IMR-90 (cell line): ENCODE data around the gene TGFB1. TPM values are rescaled to one million over a fixed set of nuclear protein-coding genes. Genes with fewer than 3 reads are reported as not detected.

Experiments used
- ATAC-seq: fragments of 200-7000 bp; cut with Tn5 transposase; 2 replicates; pipeline ENCODE4 v1.9.1; 2020; ENCODE audit warnings: low read depth, mild to moderate bottlenecking, moderate library complexity
- BruUV-seq: library from RNA; stranded (reverse); fragments of 400-500 nt; replicated peaks from 2 replicates; lab custom pipeline; 2021; lab: Mats Ljungman, UMichigan
- CTCF ChIA-PET: fragments of 300-600 bp; formaldehyde crosslinking; extraction: SDS; loops from one replicate; lab custom pipeline; 2021; ENCODE audit warnings: antibody characterized with exemption; lab: Yijun Ruan, JAX
- POLR2A ChIA-PET: fragments of 300-600 bp; sonication (Branson Sonifier 250); formaldehyde crosslinking; loops from one replicate; lab custom pipeline; 2022; ENCODE audit warnings: antibody characterized with exemption; ENCODE audit not compliant: unreplicated experiment; lab: Charles Lee
- DNase-seq: peaks from one replicate; pipeline ENCODE4 v3.0.0; 2013
- H2AFZ ChIP-seq: replicated peaks from 2 replicates; pipeline ENCODE3; 2013; ENCODE audit warnings: low read length, mild to moderate bottlenecking; ENCODE audit not compliant: poor library complexity
- H2AK5ac ChIP-seq: 2 replicates; pipeline ENCODE4 v1.6.1; 2013; ENCODE audit warnings: low read depth, low read length, inconsistent platforms
- H2AK9ac ChIP-seq: replicated peaks from 2 replicates; pipeline ENCODE3; 2013; ENCODE audit warnings: mild to moderate bottlenecking, low read depth, low read length, moderate library complexity; ENCODE audit not compliant: poor library complexity
- H2BK120ac ChIP-seq: 2 replicates; pipeline ENCODE4 v1.6.1; 2013; ENCODE audit warnings: low read depth, low read length, inconsistent platforms
- H2BK15ac ChIP-seq: 3 replicates; pipeline ENCODE4 v1.6.1; 2013; ENCODE audit warnings: low read depth, low read length, inconsistent platforms
- H2BK20ac ChIP-seq: 2 replicates; pipeline ENCODE4 v1.6.1; 2013; ENCODE audit warnings: low read depth, mild to moderate bottlenecking, inconsistent platforms, low read length, moderate library complexity
- H2BK5ac ChIP-seq: 2 replicates; pipeline ENCODE4 v1.6.1; 2013; ENCODE audit warnings: mild to moderate bottlenecking, low read depth, low read length, inconsistent platforms; ENCODE audit not compliant: poor library complexity, severe bottlenecking
- H3K14ac ChIP-seq: replicated peaks from 2 replicates; pipeline ENCODE4 v1.6.1; 2013; ENCODE audit warnings: low read depth, low read length, inconsistent platforms
- H3K18ac ChIP-seq: 2 replicates; pipeline ENCODE4 v1.6.1; 2013; ENCODE audit warnings: low read depth, low read length, control low read depth
- H3K23ac ChIP-seq: 2 replicates; pipeline ENCODE4 v1.6.1; 2013; ENCODE audit warnings: low read depth, low read length, inconsistent platforms
- H3K27ac ChIP-seq: 2 replicates; pipeline ENCODE4 v1.5.1; 2013; ENCODE audit warnings: mild to moderate bottlenecking, control low read depth, low read length; ENCODE audit not compliant: insufficient read depth
- H3K27me3 ChIP-seq: 2 replicates; pipeline ENCODE4 v1.6.1; 2013; ENCODE audit warnings: low read length; ENCODE audit not compliant: control insufficient read depth, insufficient read depth
- H3K36me3 ChIP-seq: 2 replicates; pipeline ENCODE4 v1.6.1; 2013; ENCODE audit warnings: low read length, mixed read lengths; ENCODE audit not compliant: control insufficient read depth, insufficient read depth
- H3K4ac ChIP-seq: 2 replicates; pipeline ENCODE4 v1.6.1; 2013; ENCODE audit warnings: low read depth, low read length, inconsistent platforms
- H3K4me1 ChIP-seq: 2 replicates; pipeline ENCODE4 v1.6.1; 2013; ENCODE audit warnings: low read length, mixed read lengths; ENCODE audit not compliant: control insufficient read depth, insufficient read depth
- H3K4me2 ChIP-seq: 2 replicates; pipeline ENCODE4 v1.6.1; 2013; ENCODE audit warnings: low read depth, mild to moderate bottlenecking, control low read depth, low read length, moderate library complexity
- H3K4me3 ChIP-seq: 2 replicates; pipeline ENCODE4 v1.5.1; 2013; ENCODE audit warnings: low read depth, mild to moderate bottlenecking, control low read depth, low read length, moderate library complexity; ENCODE audit not compliant: insufficient read depth
- H3K56ac ChIP-seq: 2 replicates; pipeline ENCODE4 v1.6.1; 2013; ENCODE audit warnings: low read length, inconsistent platforms; ENCODE audit not compliant: insufficient read depth; ENCODE audit errors: extremely low read depth
- H3K79me1 ChIP-seq, 2 experiments: 2 replicates each; pipeline ENCODE4 v1.6.1; 2013; ENCODE audit warnings: low read length in 2 of 2, inconsistent platforms in 1 of 2, low read depth in 1 of 2
- H3K9ac ChIP-seq: 2 replicates; pipeline ENCODE4 v1.6.1; 2013; ENCODE audit warnings: low read depth, low read length, control low read depth
- H3K9me1 ChIP-seq: 2 replicates; pipeline ENCODE4 v1.6.1; 2013; ENCODE audit warnings: low read length, inconsistent platforms; ENCODE audit not compliant: insufficient read depth
- H3K9me3 ChIP-seq: 2 replicates; pipeline ENCODE4 v1.6.1; 2013; ENCODE audit warnings: low read length; ENCODE audit not compliant: control insufficient read depth, insufficient read depth
- H4K20me1 ChIP-seq: 2 replicates; pipeline ENCODE4 v1.6.1; 2013; ENCODE audit warnings: low read length, inconsistent platforms; ENCODE audit not compliant: insufficient read depth
- H4K5ac ChIP-seq: 2 replicates; pipeline ENCODE4 v1.6.1; 2013; ENCODE audit warnings: mild to moderate bottlenecking, low read depth, low read length, control low read depth
- H4K8ac ChIP-seq, 2 experiments: 2 replicates each; pipeline ENCODE4 v1.6.1; 2013; ENCODE audit warnings: low read depth in 2 of 2, low read length in 2 of 2, control low read depth in 1 of 2, inconsistent platforms in 1 of 2
- H4K91ac ChIP-seq: 2 replicates; pipeline ENCODE4 v1.6.1; 2013; ENCODE audit warnings: low read depth, low read length, inconsistent platforms; ENCODE audit not compliant: insufficient read depth
- BHLHE40 ChIP-seq: fragments of 150-350 bp; IDR thresholded peaks from 2 replicates; pipeline ENCODE4 v1.6.1; 2016; ENCODE audit warnings: mild to moderate bottlenecking, low read depth, low read length
- CEBPB ChIP-seq: IDR thresholded peaks from 2 replicates; pipeline ENCODE4 v1.6.1; 2012; ENCODE audit warnings: low read depth, low read length, improper control_type of control experiment
- CHD1 ChIP-seq: IDR thresholded peaks from 2 replicates; pipeline ENCODE4 v1.6.1; 2012; ENCODE audit warnings: low read depth, low read length, improper control_type of control experiment
- CTCF ChIP-seq: conservative IDR thresholded peaks from 2 replicates; pipeline ENCODE4 v1.5.1; 2012; ENCODE audit warnings: mild to moderate bottlenecking, low read depth, low read length, improper control_type of control experiment
- FOS ChIP-seq: fragments of 150-350 bp; IDR thresholded peaks from 2 replicates; pipeline ENCODE4 v1.6.1; 2016; ENCODE audit warnings: low read depth, low read length
- MAFK ChIP-seq: IDR thresholded peaks from 2 replicates; pipeline ENCODE4 v1.6.1; 2012; ENCODE audit warnings: low read depth, low read length, improper control_type of control experiment
- MAZ ChIP-seq: IDR thresholded peaks from 2 replicates; pipeline ENCODE4 v1.6.1; 2012; ENCODE audit warnings: low read depth, mild to moderate bottlenecking, low read length, improper control_type of control experiment, moderate library complexity, borderline replicate concordance
- MXI1 ChIP-seq: IDR thresholded peaks from 2 replicates; pipeline ENCODE4 v1.6.1; 2012; ENCODE audit warnings: low read depth, mild to moderate bottlenecking, low read length, moderate library complexity, borderline replicate concordance
- POLR2A ChIP-seq: IDR thresholded peaks from 2 replicates; pipeline ENCODE4 v1.6.1; 2012; ENCODE audit warnings: mild to moderate bottlenecking, low read depth, low read length
- RAD21 ChIP-seq: IDR thresholded peaks from 2 replicates; pipeline ENCODE4 v1.6.1; 2012; ENCODE audit warnings: low read length, improper control_type of control experiment
- RCOR1 ChIP-seq: IDR thresholded peaks from 2 replicates; pipeline ENCODE4 v1.6.1; 2012; ENCODE audit warnings: mild to moderate bottlenecking, low read length, improper control_type of control experiment; ENCODE audit not compliant: insufficient replicate concordance
- RFX5 ChIP-seq: IDR thresholded peaks from 2 replicates; pipeline ENCODE4 v1.8.0; 2012; ENCODE audit warnings: low read depth, mild to moderate bottlenecking, low read length, moderate library complexity
- SMC3 ChIP-seq: fragments of 150-350 bp; IDR thresholded peaks from 2 replicates; pipeline ENCODE4 v1.6.1; 2016; ENCODE audit warnings: low read depth, mild to moderate bottlenecking, antibody characterized with exemption, low read length, moderate library complexity
- WGBS, 2 experiments: methylation state at CpG; one replicate each; pipeline versions ENCODE4 v1.1.5 to v1.1.7; 2013; ENCODE audit warnings: missing lambda C conversion rate in 2 of 2; ENCODE audit not compliant: insufficient read length in 1 of 2; ENCODE audit errors: extremely low coverage in 2 of 2; 5-methylcytosine and 5-hydroxymethylcytosine counted together
- dilution Hi-C: fragments of 300-500 bp; cut with HindIII; formaldehyde crosslinking; loops from one replicate; pipeline ENCODE4 v1.14.3; 2018; ENCODE audit warnings: low sequenced_read_pairs; ENCODE audit not compliant: unreplicated experiment
- in situ Hi-C: fragments of 300-500 bp; cut with MboI; formaldehyde crosslinking; loops from 3 replicates; pipeline ENCODE4 v1.14.3; 2019; ENCODE audit warnings: low sequenced_read_pairs, inconsistent platforms, mixed read lengths
- intact Hi-C: fragments of 100-400 bp; cut with micrococcal nuclease; formaldehyde crosslinking; loops from 2 replicates; pipeline ENCODE4 v1.10.0; 2022
- polyA plus RNA-seq, 3 experiments: library from polyadenylated mRNA; depleted of rRNA; stranded (reverse); fragments of >200 nt; gene quantifications; 2 replicates each; pipeline ENCODE4 v1.2.3, GENCODE V29; 2012; ENCODE audit warnings: low replicate concordance in 1 of 3
- total RNA-seq: library from RNA; depleted of rRNA; stranded (reverse); fragments of >200 nt; gene quantifications from 2 replicates; pipeline ENCODE4 v1.2.3, GENCODE V29; 2012

TGFB1 gene
- total and polyA plus RNA-seq, 2 of the 4 experiments (the other 2 are of a cell fraction) = 3.2 to 26.7 TPM

- Histone ChIP-seq H3K56ac (no peak overlapping the region), H2AK5ac (no peak overlapping the region), H3K36me3 (no peaks in the 10 kb centered on the region), H4K5ac (no peak overlapping the region), H3K14ac (no peak overlapping the region), H3K4me1 (no peaks in the 10 kb centered on the region), H3K4me2 (no peak overlapping the region), H3K9me1 (peaks cover 2% of the 10 kb centered on the region; the same call in 1 of the 2 replicates), H2AK9ac (no peak overlapping the region), H3K23ac (0 out of 2 replicates have a peak overlapping the region, but pooled peaks have one; percentile 15), H3K9me3 (no peaks in the 10 kb centered on the region), H3K27me3 (no peaks in the 10 kb centered on the region), H2AFZ (no peak overlapping the region), H4K20me1 (peaks cover 31% of the 10 kb centered on the region), H3K27ac (no peak overlapping the region), H2BK120ac (no peak overlapping the region), H3K79me1 (peaks cover 8 to 35% of the 10 kb centered on the region in 2 experiments; a peak in 3 of 4 replicates), H4K8ac (no peak overlapping the region), H3K4ac (no peak overlapping the region; the same call in 1 of the 2 replicates), H3K18ac (no peak overlapping the region), H2BK15ac (no peak overlapping the region), H3K9ac (no peak overlapping the region), H4K91ac (no peak overlapping the region), H2BK5ac (no peak overlapping the region), H3K4me3 (no peak overlapping the region), H2BK20ac (no peak overlapping the region)
- TF ChIP-seq RFX5 = no peak
- no peak for TF ChIP-seq CTCF
- no peak for TF ChIP-seq MAFK
- TF ChIP-seq FOS = no peak
- no peak for TF ChIP-seq POLR2A
- no peak for TF ChIP-seq SMC3
- no peak for TF ChIP-seq MAZ
- no peak for TF ChIP-seq RCOR1
- no peak for TF ChIP-seq MXI1
- TF ChIP-seq CHD1 = no peak
- no peak for TF ChIP-seq BHLHE40
- TF ChIP-seq RAD21 = no peak
- no peak for TF ChIP-seq CEBPB
- CTCF ChIA-PET = no interaction called here
- ATAC-seq (no peak), DNase-seq (no peak)
- POLR2A ChIA-PET = no interaction called here
- WGBS, 2 experiments = 100% methylated on average over 1 of the region's 1 CpG; no CpG with 5 or more reads in 1 of the 2 experiments
- intact Hi-C loops (no loop called here), in situ Hi-C loops (no loop called here), dilution Hi-C loops (no loop called here)
- no TSS peak for BruUV-seq
These were observed 1.3 kb upstream of the TGFB1 start for GRCh38 chr19:41355035-41355434.
